Type B pancreatic cell (in vitro differentiated cells): ENCODE data around the gene UGT1A9. TPM values are rescaled to one million over a fixed set of nuclear protein-coding genes. Genes with fewer than 3 reads are reported as not detected.
A peak's percentile ranks its signal among the peaks of the same experiment; 100 is the strongest.

Experiments used
- DNase-seq: peaks from one replicate; pipeline ENCODE4 v3.0.0; 2021; ENCODE audit warnings: mixed read lengths; ENCODE audit not compliant: unreplicated experiment; ENCODE audit errors: extremely low spot score
- H3K27ac Mint-ChIP-seq: 2 replicates; pipeline ENCODE4 v1.8.0; 2021; ENCODE audit warnings: mild to moderate bottlenecking, mixed read lengths
- H3K27me3 Mint-ChIP-seq: 2 replicates; pipeline ENCODE4 v1.8.0; 2021; ENCODE audit warnings: mixed read lengths
- H3K36me3 Mint-ChIP-seq: 2 replicates; pipeline ENCODE4 v1.8.0; 2021; ENCODE audit warnings: mixed read lengths
- H3K4me1 Mint-ChIP-seq: one replicate; pipeline ENCODE4 v1.8.0; 2021; ENCODE audit warnings: mixed read lengths; ENCODE audit not compliant: unreplicated experiment
- H3K4me3 Mint-ChIP-seq: 2 replicates; pipeline ENCODE4 v1.8.0; 2021; ENCODE audit warnings: mild to moderate bottlenecking, mixed read lengths
- H3K9me3 Mint-ChIP-seq: 2 replicates; pipeline ENCODE4 v1.8.0; 2021; ENCODE audit warnings: mixed read lengths
- total RNA-seq: library from RNA; stranded (reverse); gene quantifications from 2 replicates; pipeline ENCODE4 v1.2.1, GENCODE V29; 2021; ENCODE audit warnings: low replicate concordance
- TF ChIP-seq, protein P1 (sequence below): fragments of 200-600 bp; sonication (generic); conservative IDR thresholded peaks from 2 replicates; pipeline ENCODE4 v1.5.0; 2021; ENCODE audit warnings: antibody characterized with exemption, mild to moderate bottlenecking

The UGT1A9 gene
- total RNA-seq, 1 donor from 2014 or later: not detected

DNA sequence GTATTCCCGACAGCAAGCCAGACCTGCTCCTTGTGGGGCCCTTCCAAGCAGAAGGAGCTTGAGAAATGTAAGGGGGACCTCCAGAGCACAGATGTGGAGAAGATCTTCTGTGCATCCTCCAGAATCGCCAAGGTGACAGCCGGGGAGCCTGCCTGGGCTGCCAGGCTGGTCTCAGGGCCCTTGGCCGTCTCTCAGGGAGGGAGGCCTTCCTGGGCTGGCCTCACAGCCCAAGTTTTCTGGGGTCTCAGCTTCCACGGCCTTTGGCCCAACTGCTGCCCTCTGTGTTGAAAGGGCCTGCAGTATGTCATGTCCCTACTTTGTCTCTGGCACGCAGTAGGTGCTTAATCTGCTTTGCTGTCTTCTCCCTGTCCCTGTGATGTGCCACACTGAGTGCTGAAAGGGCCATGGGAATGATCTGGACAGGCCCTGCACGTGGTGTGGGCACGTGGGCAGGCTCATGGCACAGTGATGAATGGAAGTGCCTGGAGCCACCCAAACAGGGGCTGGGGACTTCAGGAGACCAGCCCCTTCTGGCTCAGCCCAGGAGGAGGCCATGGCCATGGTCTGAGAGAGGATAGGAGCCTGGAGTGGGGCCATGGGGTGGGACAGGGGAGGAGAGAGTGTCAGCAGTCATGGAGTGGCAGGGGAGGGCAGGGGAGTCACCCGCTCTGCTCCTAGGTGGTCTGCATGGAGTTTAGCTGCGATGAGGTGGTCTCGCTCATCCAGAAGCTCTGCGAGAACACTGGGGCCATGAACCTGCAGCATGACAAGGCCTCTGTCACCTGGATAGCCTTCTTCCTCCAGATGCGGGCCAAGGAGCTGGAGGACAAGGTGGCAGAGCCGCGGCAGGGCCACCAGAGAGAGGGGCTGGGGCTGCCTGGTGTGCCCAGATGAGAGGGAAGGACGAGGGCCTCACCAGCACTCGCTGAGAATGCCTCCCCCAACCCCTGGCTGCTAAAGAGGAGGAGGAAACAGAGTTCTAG is 147.2 kb downstream of the UGT1A9 start:
- Mint-ChIP-seq H3K27me3 (peaks cover 6% of the 10 kb centered on the region), H3K4me1 (peaks cover 11% of the 10 kb centered on the region), H3K36me3 (no peaks in the 10 kb centered on the region), H3K9me3 (no peaks in the 10 kb centered on the region), H3K27ac (no peak overlapping the region), H3K4me3 (no peak overlapping the region)
- peak; percentile 64 for DNase-seq
- TF ChIP-seq, protein P1, sequence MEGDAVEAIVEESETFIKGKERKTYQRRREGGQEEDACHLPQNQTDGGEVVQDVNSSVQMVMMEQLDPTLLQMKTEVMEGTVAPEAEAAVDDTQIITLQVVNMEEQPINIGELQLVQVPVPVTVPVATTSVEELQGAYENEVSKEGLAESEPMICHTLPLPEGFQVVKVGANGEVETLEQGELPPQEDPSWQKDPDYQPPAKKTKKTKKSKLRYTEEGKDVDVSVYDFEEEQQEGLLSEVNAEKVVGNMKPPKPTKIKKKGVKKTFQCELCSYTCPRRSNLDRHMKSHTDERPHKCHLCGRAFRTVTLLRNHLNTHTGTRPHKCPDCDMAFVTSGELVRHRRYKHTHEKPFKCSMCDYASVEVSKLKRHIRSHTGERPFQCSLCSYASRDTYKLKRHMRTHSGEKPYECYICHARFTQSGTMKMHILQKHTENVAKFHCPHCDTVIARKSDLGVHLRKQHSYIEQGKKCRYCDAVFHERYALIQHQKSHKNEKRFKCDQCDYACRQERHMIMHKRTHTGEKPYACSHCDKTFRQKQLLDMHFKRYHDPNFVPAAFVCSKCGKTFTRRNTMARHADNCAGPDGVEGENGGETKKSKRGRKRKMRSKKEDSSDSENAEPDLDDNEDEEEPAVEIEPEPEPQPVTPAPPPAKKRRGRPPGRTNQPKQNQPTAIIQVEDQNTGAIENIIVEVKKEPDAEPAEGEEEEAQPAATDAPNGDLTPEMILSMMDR: no peak

DNA sequence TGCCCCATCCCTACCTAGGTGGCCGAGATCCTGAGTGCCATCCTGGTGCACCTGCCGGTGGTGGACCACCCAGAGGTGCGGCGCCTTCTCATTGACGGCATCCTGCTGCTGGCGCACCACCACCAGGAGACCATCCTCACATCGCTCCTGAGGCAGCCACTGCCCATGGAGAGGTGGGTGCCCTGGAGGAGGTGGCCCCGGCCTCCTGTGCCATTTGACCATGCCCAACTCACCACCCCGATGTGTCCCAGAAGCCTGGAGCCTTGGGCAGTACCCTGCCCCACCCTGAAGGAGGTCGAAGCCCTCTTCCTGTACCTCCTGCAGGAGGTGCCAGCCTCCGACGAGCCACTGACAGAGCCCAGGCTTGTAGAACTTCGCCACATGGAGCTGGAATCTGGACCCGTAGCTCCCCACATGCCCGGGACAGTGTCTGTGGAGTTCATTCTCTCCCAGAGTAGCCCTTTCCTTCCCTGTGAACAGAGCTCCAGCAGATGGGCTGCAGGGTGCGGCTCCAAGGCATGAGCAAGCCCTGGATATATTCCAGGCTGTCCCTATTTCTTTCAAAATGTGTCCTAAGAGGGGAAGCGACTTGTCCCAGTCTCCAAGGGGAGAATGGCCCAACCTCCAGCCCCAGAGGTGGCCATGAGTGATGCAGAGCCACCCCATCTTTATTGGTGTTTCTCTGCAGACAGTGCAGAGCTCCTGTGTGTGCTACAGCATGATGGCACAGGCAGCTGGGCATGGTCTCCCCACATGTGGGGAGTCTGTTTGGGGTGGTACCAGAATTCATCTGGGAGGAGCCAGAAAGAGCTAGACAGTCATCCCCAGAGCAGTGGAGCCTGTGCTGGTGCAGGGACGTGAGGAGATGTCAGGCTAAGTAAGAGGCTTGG is 148.4 kb downstream of the UGT1A9 start:
- no peak overlapping the region for H3K27ac Mint-ChIP-seq
- no peak overlapping the region for H3K4me3 Mint-ChIP-seq
- peak; percentile 62 for DNase-seq

DNA sequence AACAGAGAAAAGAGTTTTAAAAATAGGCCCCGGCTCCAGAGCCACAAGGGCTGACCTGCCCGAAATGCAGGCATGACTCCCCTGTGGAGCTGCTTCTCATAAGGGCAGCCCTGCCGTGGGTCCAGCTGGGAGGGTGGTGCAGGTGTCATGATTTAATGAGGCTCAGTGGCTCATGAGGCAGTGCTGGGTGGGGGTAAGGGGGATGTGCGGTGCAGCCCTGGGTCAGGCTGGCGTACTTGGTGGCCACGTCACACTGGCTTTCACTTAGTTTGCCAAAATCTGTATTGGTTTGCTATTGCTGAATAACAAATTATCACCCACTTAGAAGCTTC is 149.0 kb downstream of the UGT1A9 start:
- Mint-ChIP-seq H3K36me3 (no peaks in the 10 kb centered on the region), H3K27ac (no peak overlapping the region), H3K27me3 (peaks cover 4% of the 10 kb centered on the region), H3K4me1 (peaks cover 11% of the 10 kb centered on the region), H3K4me3 (no peak overlapping the region), H3K9me3 (no peaks in the 10 kb centered on the region)
- TF ChIP-seq, protein P1: no peak
- DNase-seq: no peak

More for the DNA sequence above, 148.4 kb downstream of the UGT1A9 start:
- H3K9me3 Mint-ChIP-seq: no peaks in the 10 kb centered on the region
- TF ChIP-seq, protein P1: no peak
- H3K4me1 Mint-ChIP-seq: peaks cover 11% of the 10 kb centered on the region
- no peaks in the 10 kb centered on the region for H3K36me3 Mint-ChIP-seq
- peaks cover 4% of the 10 kb centered on the region for H3K27me3 Mint-ChIP-seq

DNA sequence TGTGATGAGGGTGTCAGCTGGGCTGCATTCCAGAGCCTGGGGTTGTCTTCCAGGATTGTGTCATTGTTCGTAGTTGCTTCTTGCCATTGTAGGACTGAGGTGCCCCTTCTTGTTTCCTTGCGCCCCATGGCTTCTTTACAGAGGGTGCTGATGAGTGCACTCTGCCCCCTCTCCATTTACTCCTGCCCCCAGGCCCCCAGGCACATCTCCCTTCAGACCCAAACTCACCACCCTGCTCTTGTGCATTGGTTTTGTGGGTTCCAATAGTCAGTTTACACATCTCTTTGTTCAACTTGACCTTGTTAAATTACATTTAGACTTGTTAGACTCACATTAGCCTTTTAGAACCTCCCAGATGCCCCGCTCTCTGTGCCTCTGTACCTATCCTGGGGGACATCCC is 149.5 kb downstream of the UGT1A9 start:
- TF ChIP-seq, protein P1: no peak
- DNase-seq: no peak
- Mint-ChIP-seq H3K4me1 (peaks cover 11% of the 10 kb centered on the region), H3K27ac (no peak overlapping the region), H3K36me3 (no peaks in the 10 kb centered on the region), H3K4me3 (no peak overlapping the region), H3K9me3 (no peaks in the 10 kb centered on the region), H3K27me3 (peaks cover 4% of the 10 kb centered on the region)

DNA sequence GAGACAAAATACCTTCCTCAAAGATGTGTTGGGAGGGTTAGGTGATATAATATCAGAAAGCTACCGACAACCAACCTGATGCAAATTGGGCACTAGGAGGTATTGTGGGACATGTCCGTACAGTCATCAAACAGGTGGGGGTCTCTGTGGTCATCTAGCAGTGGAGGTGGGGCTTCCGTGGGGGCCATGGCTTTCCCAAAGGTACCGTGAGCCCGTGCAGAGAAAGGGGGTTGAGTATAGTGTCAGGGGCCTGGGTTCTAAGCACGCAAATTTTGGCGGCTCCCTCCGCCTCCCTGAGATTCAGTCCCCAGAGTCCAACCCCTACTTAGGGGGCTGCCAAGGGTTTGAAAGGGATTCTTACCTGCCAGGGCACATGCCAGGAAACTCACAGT is 150.0 kb downstream of the UGT1A9 start:
- Mint-ChIP-seq H3K9me3 (no peaks in the 10 kb centered on the region), H3K36me3 (no peaks in the 10 kb centered on the region), H3K4me3 (no peak overlapping the region), H3K27me3 (peaks cover 4% of the 10 kb centered on the region), H3K4me1 (peaks cover 6% of the 10 kb centered on the region), H3K27ac (no peak overlapping the region)
- DNase-seq: peak; percentile 60
- TF ChIP-seq, protein P1: no peak
